Caco-2 (cell line): ENCODE measurements around the gene VPS9D1. TPM values are rescaled to one million over a fixed set of nuclear protein-coding genes. Genes with fewer than 3 reads are reported as not detected.

ENCODE experiments used
- BruUV-seq: library from RNA; stranded (reverse); fragments of 400-500 nt; replicated peaks from 2 replicates; lab custom pipeline; 2021; lab: Mats Ljungman, UMichigan
- CTCF ChIA-PET: fragments of 300-600 bp; sonication (Branson Sonifier 250); formaldehyde crosslinking; loops from one replicate; lab custom pipeline; 2022; ENCODE audit warnings: antibody characterized with exemption; lab: Charles Lee
- POLR2A ChIA-PET: fragments of 300-600 bp; sonication (Branson Sonifier 250); formaldehyde crosslinking; loops from one replicate; lab custom pipeline; 2022; ENCODE audit warnings: antibody characterized with exemption; lab: Charles Lee
- DNase-seq, 2 experiments: peaks; one replicate each; pipeline versions ENCODE4 v3.0.0 to v3.0.0-alpha.2; 2020 to 2022
- H3K27me3 ChIP-seq: replicated peaks from 2 replicates; pipeline ENCODE4 v1.6.0; 2011; ENCODE audit warnings: low read length; ENCODE audit not compliant: control insufficient read depth, insufficient read depth
- H3K36me3 ChIP-seq: 2 replicates; pipeline ENCODE4 v1.5.1; 2011; ENCODE audit warnings: low read length; ENCODE audit not compliant: control insufficient read depth, insufficient read depth
- H3K4me1 ChIP-seq: fragments of 250-450 bp; sonication (Bioruptor Pico); 2 replicates; pipeline ENCODE4 v1.5.1; 2020; ENCODE audit warnings: mild to moderate bottlenecking
- H3K4me3 ChIP-seq: 2 replicates; pipeline ENCODE4 v1.5.1; 2011; ENCODE audit warnings: low read depth, mild to moderate bottlenecking, control low read depth, low read length
- H3K9me3 ChIP-seq: fragments of 250-450 bp; sonication (Bioruptor Pico); 2 replicates; pipeline ENCODE4 v1.5.1; 2020; ENCODE audit warnings: mild to moderate bottlenecking, moderate library complexity
- H3K27ac Mint-ChIP-seq: one replicate; pipeline ENCODE4 v1.8.0; 2022; ENCODE audit warnings: mixed read lengths; ENCODE audit not compliant: unreplicated experiment
- H3K27me3 Mint-ChIP-seq: one replicate; pipeline ENCODE4 v1.8.0; 2022; ENCODE audit warnings: mixed read lengths; ENCODE audit not compliant: insufficient read depth, unreplicated experiment
- H3K36me3 Mint-ChIP-seq: one replicate; pipeline ENCODE4 v1.8.0; 2022; ENCODE audit warnings: mild to moderate bottlenecking, mixed read lengths; ENCODE audit not compliant: insufficient read depth, unreplicated experiment
- H3K4me1 Mint-ChIP-seq: one replicate; pipeline ENCODE4 v1.8.0; 2022; ENCODE audit warnings: low read depth, mixed read lengths; ENCODE audit not compliant: unreplicated experiment
- H3K4me3 Mint-ChIP-seq: one replicate; pipeline ENCODE4 v1.8.0; 2022; ENCODE audit warnings: mild to moderate bottlenecking, moderate library complexity, mixed read lengths; ENCODE audit not compliant: unreplicated experiment
- H3K9me3 Mint-ChIP-seq: one replicate; pipeline ENCODE4 v1.8.0; 2022; ENCODE audit warnings: mixed read lengths; ENCODE audit not compliant: unreplicated experiment
- intact Hi-C: fragments of 100-400 bp; cut with micrococcal nuclease; formaldehyde crosslinking; loops from one replicate; pipeline ENCODE4 v1.10.0; 2022; ENCODE audit not compliant: unreplicated experiment
- total RNA-seq: library from RNA; stranded (reverse); gene quantifications from 2 replicates; pipeline ENCODE4 v1.2.3, GENCODE V29; 2022
- TF ChIP-seq, protein P1 (sequence below), 2 experiments: fragments of 200-600 bp in 1 of 2; IDR thresholded peaks; 1 replicate in 1 of 2; 2 replicates in 1 of 2; pipeline versions ENCODE4 v1.5.1 to v1.8.0; 2011 to 2022; ENCODE audit warnings: antibody characterized with exemption in 1 of 2, control low read depth in 1 of 2, inconsistent platforms in 1 of 2, low read depth in 1 of 2, low read length in 1 of 2, mild to moderate bottlenecking in 1 of 2, moderate library complexity in 1 of 2; ENCODE audit not compliant: insufficient read depth in 1 of 2, severe bottlenecking in 1 of 2, unreplicated experiment in 1 of 2

VPS9D1 gene
- total RNA-seq, 1 experiment from 2014 or later, result 6.3 TPM

DNA sequence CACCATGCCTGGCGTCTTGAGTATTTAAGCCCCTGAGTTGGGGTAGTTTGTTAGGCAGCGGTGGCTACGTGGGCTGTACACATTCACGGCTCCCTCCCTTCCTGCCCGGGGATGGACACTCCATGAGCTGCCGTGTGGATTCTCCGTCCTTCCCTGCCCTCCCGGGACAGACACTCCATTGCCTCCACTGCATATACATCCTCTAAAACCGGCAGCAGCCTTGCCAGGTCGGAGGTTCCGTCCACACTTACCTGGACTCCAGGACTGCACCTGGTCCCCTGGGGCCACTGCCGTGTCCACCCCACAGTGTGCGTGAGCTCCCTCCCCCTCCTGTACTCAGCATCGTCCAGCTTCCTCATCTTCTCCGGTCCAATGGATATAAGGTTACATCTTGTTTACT is 15.7 kb downstream of the VPS9D1 start:
- ChIA-PET POLR2A (no interaction called here), CTCF (no interaction called here)
- Histone ChIP-seq H3K4me1 (no peaks in the 10 kb centered on the region), H3K4me3 (no peak overlapping the region), H3K27me3 (no peaks in the 10 kb centered on the region), H3K36me3 (no peaks in the 10 kb centered on the region), H3K9me3 (no peaks in the 10 kb centered on the region)
- Mint-ChIP-seq H3K27ac (no peak overlapping the region), H3K27me3 (no peaks in the 10 kb centered on the region), H3K36me3 (peaks cover 21% of the 10 kb centered on the region), H3K9me3 (no peaks in the 10 kb centered on the region), H3K4me3 (no peak overlapping the region), H3K4me1 (no peaks in the 10 kb centered on the region)
- no TSS peak for BruUV-seq
- intact Hi-C loops, result no loop called here
- TF ChIP-seq, protein P1, sequence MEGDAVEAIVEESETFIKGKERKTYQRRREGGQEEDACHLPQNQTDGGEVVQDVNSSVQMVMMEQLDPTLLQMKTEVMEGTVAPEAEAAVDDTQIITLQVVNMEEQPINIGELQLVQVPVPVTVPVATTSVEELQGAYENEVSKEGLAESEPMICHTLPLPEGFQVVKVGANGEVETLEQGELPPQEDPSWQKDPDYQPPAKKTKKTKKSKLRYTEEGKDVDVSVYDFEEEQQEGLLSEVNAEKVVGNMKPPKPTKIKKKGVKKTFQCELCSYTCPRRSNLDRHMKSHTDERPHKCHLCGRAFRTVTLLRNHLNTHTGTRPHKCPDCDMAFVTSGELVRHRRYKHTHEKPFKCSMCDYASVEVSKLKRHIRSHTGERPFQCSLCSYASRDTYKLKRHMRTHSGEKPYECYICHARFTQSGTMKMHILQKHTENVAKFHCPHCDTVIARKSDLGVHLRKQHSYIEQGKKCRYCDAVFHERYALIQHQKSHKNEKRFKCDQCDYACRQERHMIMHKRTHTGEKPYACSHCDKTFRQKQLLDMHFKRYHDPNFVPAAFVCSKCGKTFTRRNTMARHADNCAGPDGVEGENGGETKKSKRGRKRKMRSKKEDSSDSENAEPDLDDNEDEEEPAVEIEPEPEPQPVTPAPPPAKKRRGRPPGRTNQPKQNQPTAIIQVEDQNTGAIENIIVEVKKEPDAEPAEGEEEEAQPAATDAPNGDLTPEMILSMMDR (IDR thresholded peaks at IDR 0.05; ENCODE audit: insufficient read depth in 1 of 2, low read depth in 1 of 2, low read length in 1 of 2, severe bottlenecking in 1 of 2, unreplicated experiment in 1 of 2), result no peak
- no peak for DNase-seq

DNA sequence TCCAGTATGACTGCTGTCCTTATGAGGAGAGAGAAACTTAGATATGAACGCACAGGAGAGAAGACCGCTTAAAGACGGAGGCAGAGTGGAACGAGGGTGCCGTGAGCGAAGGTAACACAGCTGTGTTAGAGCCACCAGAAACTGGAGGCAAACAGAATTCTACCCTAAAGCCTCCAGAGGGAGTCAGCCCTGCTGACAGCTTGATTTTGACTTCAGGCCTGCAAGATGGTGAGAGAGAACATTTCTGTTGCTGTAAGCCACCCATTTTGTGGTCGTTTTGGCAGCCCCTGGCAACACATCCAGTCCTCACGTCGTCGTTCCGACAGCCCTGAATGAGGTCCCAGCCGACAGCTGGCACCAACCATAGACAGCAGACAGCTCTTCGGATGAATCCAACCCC is 16.4 kb downstream of the VPS9D1 start:
- intact Hi-C loops, result loop anchor here (5.0 kb wide), 1 partner anchor 47 kb away; the partner anchor contains the start of genes CHMP1A and SPATA33
- peaks cover 28% of the 10 kb centered on the region for H3K36me3 Mint-ChIP-seq
- POLR2A ChIA-PET, result interaction anchor here (0.7 kb wide), 1 partner anchor 68 kb away, joined by 9 read pairs; no protein-coding TSS in a partner anchor

More for the DNA sequence above, 16.4 kb downstream of the VPS9D1 start:
- DNase-seq, result no peak
- Mint-ChIP-seq H3K4me3 (no peak overlapping the region), H3K9me3 (no peaks in the 10 kb centered on the region), H3K27ac (no peak overlapping the region), H3K4me1 (peaks cover 2% of the 10 kb centered on the region), H3K27me3 (no peaks in the 10 kb centered on the region)
- TF ChIP-seq, protein P1 (IDR thresholded peaks at IDR 0.05; ENCODE audit: insufficient read depth in 1 of 2, low read depth in 1 of 2, low read length in 1 of 2, severe bottlenecking in 1 of 2, unreplicated experiment in 1 of 2), result peak in 1 of 2 experiments; percentile 4
- Histone ChIP-seq H3K9me3 (no peaks in the 10 kb centered on the region), H3K36me3 (no peaks in the 10 kb centered on the region), H3K27me3 (no peaks in the 10 kb centered on the region), H3K4me1 (peaks cover 4% of the 10 kb centered on the region; the same call in 1 of the 2 replicates), H3K4me3 (no peak overlapping the region)
- BruUV-seq, result no TSS peak
- CTCF ChIA-PET, result interaction anchor here (0.9 kb wide), 1 partner anchor 157 kb away, joined by 4 read pairs; no protein-coding TSS in a partner anchor
